ENCODE results near the gene CA9. TPM values are rescaled to one million over a fixed set of nuclear protein-coding genes. Genes with fewer than 3 reads are reported as not detected.
"Not testable (repeated sequence)": the region's sequence is repeated elsewhere in the genome, so short reads cannot be mapped to it uniquely, and the experiment has no call there.

Gene CA9
- total RNA-seq, result 10 to 100 TPM in 1 of 4 donors, 1 to 10 TPM in 1, under 1 TPM in 1, not detected in 1; 0.82 to 35.4 (median 2.0) TPM

- ATAC-seq (ENCODE audit: low FRiP score), result peak; percentile 84
- DNase-seq (ENCODE audit: low spot score), result no peak
- no peak for TF ChIP-seq CTCF (IDR thresholded peaks at IDR 0.05)
Measured at GRCh38 chr9:35673132-35674024, at the start of gene CA9. Gene CA9, plus strand, starts transcription at chr9:35673928. Its CDS starts 32 bp downstream, at chr9:35673960.

GRCh38 chr9:35627575-35627974 is 46.2 kb upstream of the CA9 start:
- DNase-seq (ENCODE audit: low spot score) (no peak), ATAC-seq (ENCODE audit: low FRiP score) (no peak)
- no peak for TF ChIP-seq CTCF (IDR thresholded peaks at IDR 0.05)

GRCh38 chr9:35628389-35628991 is 45.2 kb upstream of the CA9 start:
- no peak for DNase-seq (ENCODE audit: low spot score)

GRCh38 chr9:35629597-35629996 is 44.1 kb upstream of the CA9 start:
- DNase-seq (ENCODE audit: low spot score) (no peak), ATAC-seq (ENCODE audit: low FRiP score) (no peak)
- no peak for TF ChIP-seq CTCF (IDR thresholded peaks at IDR 0.05)

More at GRCh38 chr9:35628389-35628991, 45.2 kb upstream of the CA9 start:
- TF ChIP-seq CTCF (IDR thresholded peaks at IDR 0.05), result no peak
- ATAC-seq (ENCODE audit: low FRiP score), result no peak

- DNase-seq (ENCODE audit: low spot score), result no peak
- TF ChIP-seq CTCF (IDR thresholded peaks at IDR 0.05), result no peak
- ATAC-seq (ENCODE audit: low FRiP score), result no peak
Measured at GRCh38 chr9:35635730-35636129, 38.0 kb upstream of the CA9 start.

- TF ChIP-seq CTCF (IDR thresholded peaks at IDR 0.05), result no peak
- DNase-seq (ENCODE audit: low spot score), result no peak
- no peak for ATAC-seq (ENCODE audit: low FRiP score)
Measured at GRCh38 chr9:35636135-35636876, 37.4 kb upstream of the CA9 start.

GRCh38 chr9:35636877-35637246 is 36.9 kb upstream of the CA9 start:
- ATAC-seq (ENCODE audit: low FRiP score); DNase-seq (ENCODE audit: low spot score): not testable (repeated sequence)

- DNase-seq (ENCODE audit: low spot score); ATAC-seq (ENCODE audit: low FRiP score): not testable (repeated sequence)
Measured at GRCh38 chr9:35637427-35637955, 36.2 kb upstream of the CA9 start.

- DNase-seq (ENCODE audit: low spot score); ATAC-seq (ENCODE audit: low FRiP score): not testable (repeated sequence)
Measured at GRCh38 chr9:35638751-35639150, 35.0 kb upstream of the CA9 start.

- not testable (repeated sequence) for ATAC-seq (ENCODE audit: low FRiP score); DNase-seq (ENCODE audit: low spot score)
Measured at GRCh38 chr9:35639225-35639624, 34.5 kb upstream of the CA9 start.

All from omental fat pad (tissue), 4 donors.